HG03378 (cell line): ENCODE results near the gene GPC6.
A peak's percentile ranks its signal among the peaks of the same experiment; 100 is the strongest.
"Not testable (repeated sequence)": the region's sequence is repeated elsewhere in the genome, so short reads cannot be mapped to it uniquely, and the experiment has no call there.

Source experiments
- ATAC-seq: cut with Tn5 transposase; IDR thresholded peaks from one replicate; pipeline ENCODE4 v1.9.1; 2021; ENCODE audit warnings: mild to moderate bottlenecking, moderate library complexity; ENCODE audit not compliant: unreplicated experiment

GPC6 gene

DNA sequence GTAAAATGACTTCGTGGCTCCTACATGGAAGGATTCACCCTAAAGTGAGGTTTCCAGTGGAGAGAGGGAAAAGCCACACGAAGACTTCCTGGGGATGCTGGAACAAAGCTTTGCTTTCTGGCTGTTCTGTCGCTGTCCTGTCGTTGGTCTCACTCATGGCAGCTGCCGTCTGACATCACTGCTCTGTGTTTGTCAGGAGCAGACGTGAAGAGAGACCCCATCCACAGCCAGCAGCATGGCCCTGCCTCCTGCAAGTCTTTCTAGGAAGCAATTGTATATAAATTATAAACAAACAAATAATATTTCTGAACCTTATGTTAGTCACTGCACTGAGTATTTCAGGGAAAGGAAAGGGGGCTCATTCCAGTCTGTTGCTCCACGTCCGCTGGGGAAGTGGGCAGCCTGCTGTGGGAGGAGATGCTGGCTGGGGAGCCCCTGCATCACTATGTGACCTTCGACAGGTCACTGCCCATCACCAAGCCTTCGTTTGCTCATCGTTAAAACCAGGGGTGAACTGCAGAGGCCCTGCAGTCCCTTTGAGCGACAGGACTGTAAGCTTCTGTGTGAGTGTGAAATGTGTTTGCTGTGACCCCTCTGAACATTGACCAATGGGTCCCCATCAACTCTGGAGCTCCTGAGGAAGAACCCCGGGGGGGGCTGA, 1101.9 kb downstream of the GPC6 start:
- no peak for ATAC-seq

DNA sequence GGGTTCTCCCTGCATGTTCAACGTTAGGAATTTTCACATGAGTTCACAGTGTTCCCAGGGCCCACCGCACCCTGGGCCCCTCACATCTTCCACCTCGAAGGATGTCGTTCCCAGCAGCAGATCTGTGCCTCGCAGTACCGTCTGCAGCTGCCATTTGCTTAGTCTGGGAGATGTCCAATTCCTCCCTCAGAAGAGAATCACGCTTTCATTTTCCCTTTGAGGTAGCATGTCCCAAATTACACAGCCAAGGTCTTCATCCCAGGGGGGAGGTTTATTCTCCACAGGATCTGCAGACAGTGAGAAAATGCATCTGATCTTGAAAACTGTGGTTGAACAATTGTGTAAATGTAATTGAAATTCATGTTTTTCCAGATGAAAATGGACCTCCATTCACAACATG, 1102.7 kb downstream of the GPC6 start:
- ATAC-seq = no peak

DNA sequence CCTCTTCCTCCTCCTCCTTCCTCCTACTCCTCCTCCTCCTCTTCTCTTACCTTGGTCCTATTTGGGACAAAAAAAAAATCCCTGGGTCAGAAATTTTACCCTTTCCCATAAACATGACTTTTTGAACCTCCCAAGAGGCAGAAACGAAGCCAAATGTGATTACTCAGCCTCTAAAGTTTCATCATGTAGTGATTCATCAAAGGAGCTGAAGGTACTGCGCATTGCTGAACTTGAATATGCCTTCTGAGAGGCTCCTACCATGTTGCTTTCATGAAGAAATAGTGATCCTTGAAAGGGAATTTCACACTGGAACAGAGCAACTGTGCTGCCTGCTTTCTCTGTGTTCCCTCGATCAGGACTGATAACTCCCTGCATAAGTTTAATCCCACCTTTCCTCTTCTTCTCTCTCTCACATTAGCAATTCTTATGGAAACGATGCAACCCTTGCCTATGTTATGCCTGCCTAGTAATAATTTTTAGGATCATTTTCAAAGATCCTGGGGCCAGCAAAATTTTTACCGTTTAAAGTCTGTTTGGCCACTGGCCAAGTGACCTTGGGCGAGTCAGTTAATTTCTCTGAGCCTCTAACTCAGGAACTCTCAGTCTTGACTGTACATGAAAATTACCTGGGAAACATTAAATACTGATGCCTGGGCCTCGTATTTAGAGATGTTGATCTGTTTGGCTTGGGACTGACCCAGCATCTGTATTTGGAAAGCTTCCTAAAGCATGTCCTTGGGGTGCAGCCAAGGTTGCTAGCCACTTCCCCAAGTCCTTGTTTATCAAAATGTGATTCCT, 1103.3 kb downstream of the GPC6 start:
- no peak for ATAC-seq

DNA sequence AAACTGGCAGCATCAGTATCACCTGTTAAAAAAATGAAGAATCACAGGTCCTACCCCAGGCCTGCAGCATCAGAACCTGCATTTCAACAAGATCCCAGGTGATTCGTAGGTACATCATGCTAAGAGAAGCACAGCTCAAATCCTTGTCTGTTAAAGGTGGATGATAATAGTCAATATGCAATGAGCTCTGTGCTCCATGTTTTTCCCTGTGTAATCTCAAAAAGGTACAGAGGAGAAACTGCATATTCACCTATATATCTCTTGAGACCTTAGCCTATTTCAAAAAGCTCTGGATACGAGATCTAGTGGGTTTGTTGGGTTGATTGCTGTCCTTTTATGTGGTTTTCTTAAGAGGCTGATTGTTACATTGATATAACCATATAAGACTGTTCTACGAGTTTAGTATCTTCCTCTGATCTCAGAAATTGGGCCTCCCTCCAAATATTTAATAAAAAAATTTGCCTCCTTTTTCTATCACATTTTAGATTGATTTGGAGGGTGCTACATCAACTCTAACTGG, 1104.0 kb downstream of the GPC6 start:
- no peak for ATAC-seq

DNA sequence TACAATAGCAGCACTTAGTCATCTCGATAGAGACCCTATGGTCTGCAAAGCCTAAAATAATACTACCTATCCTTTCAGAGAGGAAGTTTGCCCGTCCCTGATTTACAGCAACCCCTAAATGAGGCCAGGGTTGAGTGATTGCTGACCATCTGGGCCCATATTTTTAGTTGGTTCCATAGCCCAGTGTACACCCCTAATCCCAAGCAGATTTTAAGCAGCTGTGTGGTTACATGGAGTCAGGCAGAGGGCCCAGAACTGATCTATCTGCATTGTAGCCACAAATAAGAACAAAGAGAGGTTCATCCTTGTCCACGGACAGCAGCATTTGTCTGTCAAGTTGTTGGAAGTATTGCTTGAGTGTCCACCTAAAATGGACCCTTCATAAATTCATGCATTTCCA, 1104.7 kb downstream of the GPC6 start:
- no peak for ATAC-seq

DNA sequence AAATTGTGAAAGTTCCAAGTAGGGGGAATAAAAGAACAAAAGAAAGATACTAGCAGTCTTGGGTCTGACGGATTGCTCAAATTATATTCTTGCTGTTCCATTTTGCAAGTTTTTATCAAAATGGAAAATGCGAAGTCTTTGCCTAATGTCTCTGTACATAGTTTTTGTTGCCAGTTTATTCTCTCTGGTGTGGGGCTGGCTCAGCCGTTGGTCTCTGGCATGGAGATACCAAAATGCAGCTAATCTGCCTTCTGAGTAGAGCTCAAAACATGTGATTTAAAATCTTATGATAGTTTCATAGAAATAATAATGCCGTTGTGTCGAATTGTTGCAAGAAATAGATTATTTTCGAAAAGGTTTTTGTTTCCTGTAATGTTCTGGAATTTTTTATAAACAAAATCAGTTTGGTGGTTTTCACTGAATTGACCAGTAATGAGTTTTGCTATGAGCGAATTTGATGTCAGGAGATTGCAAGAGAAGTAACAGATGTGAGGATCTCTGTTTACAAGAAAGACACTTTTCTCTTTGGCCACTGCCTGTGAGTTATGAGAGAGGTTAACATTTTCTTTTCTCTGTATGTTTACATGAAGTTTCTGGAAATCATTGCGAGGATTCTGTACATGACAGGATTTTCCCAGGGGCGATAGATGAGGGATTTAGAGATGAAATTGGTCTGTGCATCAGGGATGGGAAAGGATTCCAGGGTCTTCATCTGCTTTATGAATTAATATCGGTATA, 1105.9 kb downstream of the GPC6 start:
- no peak for ATAC-seq

DNA sequence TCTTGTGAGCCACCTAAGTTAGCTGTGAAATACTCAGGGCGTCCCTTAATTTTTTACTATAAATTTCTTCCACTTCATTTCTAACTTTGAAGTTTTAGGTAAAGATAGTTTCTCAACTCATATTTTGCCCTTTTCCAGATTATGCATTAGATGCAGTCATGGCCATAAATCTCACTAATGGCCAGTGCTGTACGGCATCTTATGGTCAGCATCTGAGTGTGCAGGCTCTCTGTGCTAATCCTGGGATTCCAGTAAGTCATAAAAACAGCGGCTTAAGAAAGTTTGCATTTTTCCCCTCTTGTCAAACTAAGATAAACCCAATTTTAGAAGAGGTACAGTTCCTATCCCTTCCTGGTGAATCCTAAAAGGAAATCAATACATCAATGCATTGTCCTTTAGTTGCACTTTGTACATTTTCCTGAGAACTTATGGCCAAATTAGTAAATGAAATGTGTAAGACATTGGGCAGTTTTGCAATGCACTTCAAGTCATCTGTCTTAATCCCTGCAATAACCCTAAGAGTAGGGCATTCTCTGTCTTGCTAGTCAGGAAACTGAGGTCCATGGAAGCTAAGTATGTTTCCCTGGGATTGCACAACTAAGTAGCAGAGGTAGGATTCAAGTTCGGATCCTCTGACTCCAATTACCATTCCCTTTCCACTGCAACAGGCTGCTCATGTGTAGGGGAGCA, 1106.7 kb downstream of the GPC6 start:
- ATAC-seq = no peak

DNA sequence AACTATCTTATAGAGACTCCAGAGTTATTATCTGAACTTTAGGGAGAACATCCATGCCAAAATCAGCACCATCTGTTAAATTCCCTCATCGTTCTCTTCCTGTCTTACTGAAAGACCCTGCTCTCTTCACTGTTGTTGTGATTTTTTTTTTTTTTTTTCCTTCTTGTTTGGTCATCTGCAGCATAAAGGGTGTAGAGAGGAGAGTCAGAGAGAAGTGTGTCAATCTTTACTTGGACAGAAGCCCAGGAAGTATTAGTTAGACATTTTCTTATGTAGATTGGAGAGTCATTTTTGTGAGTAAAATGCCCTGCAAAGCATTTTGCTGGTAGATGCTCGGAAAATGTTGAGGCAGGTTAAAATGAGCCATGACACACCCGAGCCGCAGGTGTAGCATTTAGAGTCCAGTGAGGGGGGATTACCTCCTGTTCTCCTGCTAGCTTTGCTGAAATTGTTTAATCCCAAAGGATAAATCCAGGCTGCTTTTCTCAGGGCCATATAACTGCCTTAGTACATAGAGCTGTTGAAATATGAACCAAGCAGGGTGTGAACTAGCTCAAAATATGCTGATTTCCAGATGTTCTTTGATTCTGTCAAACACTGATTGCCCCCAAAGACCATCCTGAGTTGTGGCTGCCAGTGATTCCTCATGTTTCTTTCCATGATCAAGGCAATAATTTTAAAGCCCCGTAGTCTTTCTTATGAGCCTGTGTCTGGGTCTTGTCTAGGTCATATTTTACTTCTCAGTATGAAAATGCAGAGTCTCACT, 1109.3 kb downstream of the GPC6 start:
- no peak for ATAC-seq

DNA sequence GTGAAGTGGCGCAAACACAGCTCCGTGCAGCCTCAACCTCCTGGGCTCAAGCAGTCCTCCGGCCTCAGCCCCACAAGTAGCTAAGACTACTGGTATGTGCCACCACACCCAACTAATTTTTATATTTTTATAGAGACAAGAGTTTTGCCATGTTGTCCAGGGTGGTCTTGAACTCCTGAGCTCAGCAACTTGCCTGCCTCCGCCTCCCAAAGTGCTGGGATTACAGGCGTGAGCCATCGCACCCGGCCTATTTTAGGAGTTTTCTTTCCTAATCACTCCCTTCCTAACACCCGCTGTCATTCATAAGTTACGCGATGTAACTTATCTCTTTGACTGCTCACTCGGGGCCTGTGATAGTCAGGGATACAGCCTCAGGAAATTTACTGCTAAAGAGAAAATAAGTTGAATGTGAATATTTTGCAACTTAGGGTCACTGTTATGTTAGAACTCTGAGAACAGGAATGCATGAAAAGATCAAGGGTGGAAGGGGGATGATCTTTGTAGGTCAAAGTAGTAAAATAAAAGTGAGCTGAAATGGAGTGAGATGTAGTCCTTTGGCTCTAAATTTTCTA, 1112.6 kb downstream of the GPC6 start:
- no peak for ATAC-seq

DNA sequence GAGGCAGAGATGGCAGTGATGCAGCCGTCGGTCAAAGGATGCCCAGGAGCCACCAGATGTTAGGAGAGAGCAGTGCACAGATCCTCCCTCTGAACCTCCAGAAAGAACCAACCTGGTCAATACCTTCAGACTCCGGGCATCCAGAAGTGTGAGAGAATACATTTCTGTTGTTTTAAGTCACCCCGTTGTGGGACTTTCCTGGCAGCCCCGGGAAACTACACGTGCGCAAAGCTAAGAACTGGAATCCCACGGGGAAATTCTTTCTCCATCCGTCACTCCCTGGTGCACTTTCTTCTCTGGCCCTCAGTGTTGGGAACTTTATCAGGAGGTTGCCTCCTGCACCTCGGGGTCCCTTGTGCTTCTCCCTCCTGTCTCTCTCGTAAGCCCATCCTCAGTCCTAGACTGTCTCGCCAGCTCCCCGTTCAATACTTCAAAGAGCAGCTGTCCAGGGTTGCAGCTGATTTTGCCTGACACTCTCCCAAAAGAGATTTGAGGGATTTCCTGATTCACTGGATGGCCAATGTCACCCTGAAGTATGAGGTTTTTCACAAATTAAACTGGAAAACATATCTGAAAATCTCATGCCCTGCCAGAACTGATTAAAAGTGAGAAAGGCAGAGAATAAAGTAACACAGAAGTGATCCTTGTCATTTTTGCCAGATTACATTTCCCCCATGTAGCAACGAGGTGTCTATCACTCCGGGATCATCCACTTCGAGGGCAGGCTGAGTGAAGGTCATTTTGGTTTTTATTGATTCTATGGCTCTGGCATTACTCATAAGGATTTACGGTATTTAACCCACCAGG, 1116.0 kb downstream of the GPC6 start:
- ATAC-seq = no peak

DNA sequence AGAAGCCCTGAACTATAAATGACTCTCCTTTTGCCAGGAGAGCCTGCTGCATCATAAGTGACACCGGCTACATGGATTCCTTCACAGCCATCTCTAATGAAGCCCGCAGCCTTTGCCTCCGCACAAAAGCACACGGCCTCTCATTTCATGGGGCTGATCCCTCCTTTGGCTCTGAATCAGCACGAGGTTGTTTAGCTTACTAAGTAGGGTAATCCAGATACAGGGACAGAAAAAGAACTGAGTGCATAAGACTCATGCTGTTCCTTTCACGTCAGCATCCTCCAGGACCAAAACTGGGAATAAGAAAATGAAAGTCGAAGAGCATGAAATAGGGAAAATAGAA, 1116.6 kb downstream of the GPC6 start:
- no peak for ATAC-seq

DNA sequence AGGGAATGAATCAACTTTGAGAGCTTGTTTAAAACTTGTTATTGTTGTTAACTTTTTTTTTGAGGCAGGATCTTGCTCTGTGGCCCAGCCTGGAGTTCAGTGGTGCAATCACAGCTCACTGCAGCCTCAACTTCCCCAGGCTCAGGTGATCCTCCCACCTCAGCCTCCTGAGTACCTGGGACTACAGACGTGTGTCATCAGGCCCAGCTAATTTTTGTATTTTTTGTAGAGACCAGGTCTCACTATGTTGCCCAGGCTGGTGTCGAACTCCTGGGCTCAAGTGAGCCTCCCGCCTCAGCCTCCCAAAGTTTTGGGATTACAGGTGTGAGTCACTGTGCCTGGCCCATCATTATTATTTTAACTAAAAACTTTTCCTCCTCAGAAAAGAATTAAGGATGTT, 1117.1 kb downstream of the GPC6 start:
- not testable (repeated sequence) for ATAC-seq

DNA sequence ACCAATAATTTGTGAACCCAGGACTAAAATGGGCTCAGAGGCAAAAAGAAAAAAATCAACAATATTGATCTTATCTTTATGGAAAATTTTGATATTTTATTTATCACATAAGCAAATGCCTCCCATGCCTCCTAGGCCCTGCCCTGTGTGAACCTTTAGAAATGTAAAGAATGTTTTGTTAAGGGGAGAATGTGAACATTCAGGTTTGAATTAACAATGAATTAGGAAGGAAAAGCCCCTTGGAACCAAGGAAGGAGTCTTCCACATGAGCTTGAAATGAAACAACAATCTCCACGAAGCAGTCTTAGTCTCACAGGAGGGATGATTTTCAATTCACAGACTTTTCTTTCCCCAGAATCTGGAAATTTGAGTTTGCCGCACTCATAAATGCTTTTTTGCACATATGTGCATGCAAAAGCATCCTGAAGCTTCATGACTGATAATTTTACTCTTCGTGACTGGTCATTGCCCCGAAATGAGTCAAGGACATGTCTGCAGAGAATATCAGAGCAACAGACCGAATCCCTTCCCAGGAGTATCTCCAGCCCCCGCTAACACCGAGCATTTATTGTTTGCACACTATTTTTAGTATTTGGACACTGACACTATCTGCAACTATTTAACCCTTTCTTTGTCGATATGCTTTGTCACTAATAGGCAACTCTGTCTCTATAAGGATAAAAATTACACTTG, 1117.7 kb downstream of the GPC6 start:
- no peak for ATAC-seq

DNA sequence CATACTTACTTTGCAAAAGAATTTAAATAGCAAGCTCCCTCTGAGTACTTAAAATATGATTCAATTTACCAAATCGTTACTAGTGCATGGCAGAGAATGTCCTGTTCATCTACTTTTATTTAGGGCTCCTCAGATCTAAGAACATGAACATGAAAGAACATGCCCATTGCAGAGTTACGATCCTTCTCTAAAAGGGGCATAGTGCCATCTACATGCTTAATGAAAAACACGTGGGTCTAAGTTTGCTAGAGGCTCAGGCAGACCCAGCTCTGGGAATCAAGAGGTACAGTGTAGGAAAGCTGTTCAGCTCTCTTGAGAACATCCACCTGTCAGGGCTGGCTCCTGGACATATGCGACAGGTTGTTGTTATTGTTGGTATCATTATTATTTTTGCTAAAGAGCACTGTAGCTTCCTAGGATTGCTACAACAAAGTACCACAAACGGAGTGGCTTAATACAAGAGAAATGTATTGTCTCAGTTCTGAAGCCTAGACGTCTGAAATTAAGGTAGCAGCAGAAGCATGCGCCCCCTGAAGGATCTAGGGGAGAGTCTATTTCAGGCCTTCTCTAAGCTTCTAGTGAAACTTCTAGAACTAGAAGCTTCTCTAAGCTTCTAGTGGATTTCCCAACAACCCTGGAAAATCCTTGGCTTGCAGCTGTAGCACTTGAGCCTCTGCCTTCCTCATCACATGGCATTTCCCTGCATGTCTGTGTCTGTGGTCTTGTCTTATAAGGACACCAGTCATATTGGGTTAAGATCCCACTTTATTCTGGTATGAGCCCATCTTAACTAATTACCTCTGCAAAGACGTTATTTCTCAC, 1119.0 kb downstream of the GPC6 start:
- ATAC-seq = peak; percentile 49

DNA sequence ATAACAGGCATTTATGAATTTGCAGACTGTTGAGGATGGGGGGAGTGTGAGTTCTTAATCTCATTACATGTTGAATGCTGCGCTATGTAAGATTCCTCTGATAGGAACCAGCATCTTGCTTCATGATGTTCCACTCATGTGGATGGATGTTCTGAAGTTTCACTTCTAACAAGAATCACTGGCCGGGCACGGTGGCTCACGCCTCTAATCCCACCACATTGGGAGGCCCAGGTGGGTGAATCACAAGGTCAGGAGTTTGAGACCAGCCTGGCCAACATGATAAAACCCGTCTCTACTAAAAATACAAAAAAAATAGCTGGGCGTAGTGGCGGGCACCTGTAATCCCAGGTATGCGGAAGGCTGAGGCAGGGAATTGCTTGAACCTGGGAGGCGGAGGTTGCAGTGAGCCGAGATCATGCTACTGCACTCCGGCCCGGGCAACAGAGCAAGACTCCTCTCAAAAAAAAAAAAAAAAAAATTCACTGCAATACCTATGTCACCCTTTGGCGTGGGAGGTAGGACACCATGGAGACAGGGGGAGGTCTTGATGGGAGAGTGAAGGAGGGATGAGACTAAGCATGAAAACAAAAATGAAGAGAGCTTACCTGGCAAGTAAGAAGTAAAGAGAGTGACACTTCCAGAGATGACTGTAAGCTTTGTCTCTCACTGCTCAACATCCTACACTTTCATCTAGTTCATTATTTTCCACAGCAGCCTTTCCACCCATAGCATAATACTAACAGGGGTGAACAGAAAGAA, 1119.8 kb downstream of the GPC6 start:
- ATAC-seq = no peak

DNA sequence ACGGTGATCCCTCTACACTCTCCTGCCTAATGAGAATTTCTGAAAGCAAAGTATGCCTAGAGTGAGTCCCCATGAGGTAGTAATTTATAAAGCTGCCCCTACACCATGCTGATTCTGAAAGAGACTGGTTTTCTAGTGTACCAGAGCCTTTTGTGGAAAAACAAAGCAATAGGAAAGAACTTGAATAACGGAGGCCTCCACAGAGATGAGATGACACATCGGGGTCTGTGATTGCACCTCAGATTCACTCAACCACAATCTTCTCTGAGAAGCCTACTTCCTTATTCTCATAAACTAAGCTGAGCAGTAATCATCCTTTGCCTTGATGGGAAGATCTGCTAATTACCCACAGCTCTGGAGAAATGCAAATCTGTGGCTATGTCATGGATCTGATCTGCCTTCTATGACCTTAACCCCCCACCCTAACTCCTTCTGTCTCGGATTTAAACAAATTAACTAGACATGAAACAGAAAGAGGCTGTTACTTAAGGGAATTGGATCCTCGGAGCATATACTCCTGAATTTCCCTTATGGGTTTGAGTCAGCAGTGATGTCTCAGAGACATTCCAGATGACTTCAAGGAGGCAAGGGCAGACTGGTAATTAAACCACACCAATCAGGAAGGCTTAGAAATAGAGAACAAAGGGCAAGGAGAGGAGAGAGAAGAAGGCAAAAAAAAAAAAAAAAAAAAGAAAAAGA, 1124.8 kb downstream of the GPC6 start:
- ATAC-seq = no peak

DNA sequence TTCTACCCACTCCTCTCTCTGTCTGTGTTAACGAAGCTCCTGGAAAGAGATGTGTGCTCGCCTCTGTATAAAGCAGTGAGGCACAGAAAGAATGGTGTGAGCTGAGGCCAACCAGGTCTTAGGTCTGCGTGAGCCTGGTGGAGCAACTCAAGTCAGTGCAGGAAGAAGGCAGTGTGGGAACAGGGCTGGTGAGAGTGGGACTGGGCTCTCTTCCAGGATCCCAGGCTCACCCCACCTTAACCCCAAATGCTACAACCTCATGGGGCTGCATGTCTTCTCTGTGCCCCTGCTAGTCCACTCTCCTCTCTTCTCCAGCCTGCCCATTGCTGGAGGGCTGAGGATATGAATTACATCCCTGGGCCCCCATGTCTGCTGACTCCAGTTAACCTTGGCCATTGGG, 1125.5 kb downstream of the GPC6 start:
- ATAC-seq = no peak
